Right hindlimb (tissue), 1 donor: ENCODE results near the gene MFAP1.
"Not testable (repeated sequence)": the region's sequence is repeated elsewhere in the genome, so short reads cannot be mapped to it uniquely, and the experiment has no call there.

Experiments used
- DNase-seq: peaks from one replicate; pipeline ENCODE4 v3.0.0-alpha.2; 2018

Gene MFAP1, protein sequence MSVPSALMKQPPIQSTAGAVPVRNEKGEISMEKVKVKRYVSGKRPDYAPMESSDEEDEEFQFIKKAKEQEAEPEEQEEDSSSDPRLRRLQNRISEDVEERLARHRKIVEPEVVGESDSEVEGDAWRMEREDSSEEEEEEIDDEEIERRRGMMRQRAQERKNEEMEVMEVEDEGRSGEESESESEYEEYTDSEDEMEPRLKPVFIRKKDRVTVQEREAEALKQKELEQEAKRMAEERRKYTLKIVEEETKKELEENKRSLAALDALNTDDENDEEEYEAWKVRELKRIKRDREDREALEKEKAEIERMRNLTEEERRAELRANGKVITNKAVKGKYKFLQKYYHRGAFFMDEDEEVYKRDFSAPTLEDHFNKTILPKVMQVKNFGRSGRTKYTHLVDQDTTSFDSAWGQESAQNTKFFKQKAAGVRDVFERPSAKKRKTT

GRCh38 chr15:43824302-43825246, at the start of gene MFAP1:
MFAP1 (minus strand) TSS chr15:43824690; CDS start chr15:43824569, 121 bp downstream.
- peak; percentile 95 for DNase-seq

- no peak for DNase-seq
Observed at GRCh38 chr15:43873651-43874050, 49.2 kb upstream of the MFAP1 start.

- DNase-seq, result peak; percentile 57
Observed at GRCh38 chr15:43872416-43873020, 48.0 kb upstream of the MFAP1 start.

DNA sequence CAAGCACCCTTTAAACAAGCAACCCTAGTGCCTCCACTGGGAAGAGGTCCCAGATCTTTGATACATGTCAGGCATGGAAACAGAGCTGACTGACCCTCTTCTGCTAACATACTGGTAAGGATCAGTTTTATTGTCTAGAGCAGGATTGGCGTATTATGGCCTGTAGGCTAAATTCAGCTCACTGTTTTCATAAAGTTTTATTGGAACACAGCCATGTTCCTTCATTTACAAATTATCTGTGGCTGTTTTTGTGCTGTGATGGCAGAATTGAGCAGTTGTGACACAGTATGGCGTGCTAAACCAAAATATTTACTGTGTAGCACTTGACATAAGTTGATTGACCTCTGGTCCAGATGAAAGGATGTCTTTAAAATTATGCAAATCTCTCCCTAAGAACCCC, 47.3 kb upstream of the MFAP1 start:
- DNase-seq, result no peak

GRCh38 chr15:43868406-43868805, 43.9 kb upstream of the MFAP1 start:
- DNase-seq, result no peak

- DNase-seq, result no peak
Observed at GRCh38 chr15:43867096-43867495, 42.6 kb upstream of the MFAP1 start.

DNA sequence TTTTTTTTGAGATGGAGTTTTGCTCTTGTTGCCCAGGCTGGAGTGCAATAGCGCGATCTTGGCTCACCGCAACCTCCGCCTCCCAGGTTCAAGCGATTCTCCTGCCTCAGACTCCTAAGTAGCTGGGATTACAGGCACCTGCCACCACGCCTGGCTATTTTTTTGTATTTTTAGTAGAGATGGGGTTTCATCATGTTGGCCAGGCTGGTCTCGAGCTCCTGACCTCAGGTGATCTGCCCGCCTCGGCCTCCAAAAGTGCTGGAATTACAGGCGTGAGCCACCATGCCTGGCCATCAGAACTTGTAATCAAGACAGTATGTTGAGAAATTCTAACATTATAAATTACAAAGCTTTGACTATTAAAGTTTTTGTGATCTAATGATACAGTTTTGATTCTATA, 42.1 kb upstream of the MFAP1 start:
- not testable (repeated sequence) for DNase-seq

GRCh38 chr15:43859546-43859945, 35.1 kb upstream of the MFAP1 start:
- no peak for DNase-seq

- DNase-seq, result no peak
Observed at GRCh38 chr15:43854801-43855200, 30.3 kb upstream of the MFAP1 start.

DNA sequence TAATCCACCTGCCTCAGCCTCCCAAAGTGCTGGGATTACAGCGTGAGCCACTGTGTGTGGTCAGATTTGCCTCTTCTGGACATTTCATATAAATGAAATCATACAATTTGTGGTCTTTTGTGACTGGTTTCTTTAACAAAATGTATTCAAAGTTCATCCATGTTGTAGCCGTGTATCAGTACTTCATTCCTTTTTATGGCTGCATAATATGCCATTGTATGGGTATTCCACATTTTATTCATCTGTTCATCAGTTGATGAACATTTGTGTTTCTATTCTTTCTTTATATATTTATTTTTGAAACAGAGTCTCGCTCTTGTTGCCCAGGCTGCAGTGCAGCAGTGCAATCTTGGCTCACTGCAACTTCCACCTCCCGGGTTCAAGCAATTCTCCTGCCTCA, 28.1 kb upstream of the MFAP1 start:
- DNase-seq, result no peak

- DNase-seq, result no peak
Observed at GRCh38 chr15:43851251-43851650, 26.8 kb upstream of the MFAP1 start.

GRCh38 chr15:43845421-43845820, 20.9 kb upstream of the MFAP1 start:
- no peak for DNase-seq

GRCh38 chr15:43832485-43832884, 8.0 kb upstream of the MFAP1 start:
- not testable (repeated sequence) for DNase-seq

DNA sequence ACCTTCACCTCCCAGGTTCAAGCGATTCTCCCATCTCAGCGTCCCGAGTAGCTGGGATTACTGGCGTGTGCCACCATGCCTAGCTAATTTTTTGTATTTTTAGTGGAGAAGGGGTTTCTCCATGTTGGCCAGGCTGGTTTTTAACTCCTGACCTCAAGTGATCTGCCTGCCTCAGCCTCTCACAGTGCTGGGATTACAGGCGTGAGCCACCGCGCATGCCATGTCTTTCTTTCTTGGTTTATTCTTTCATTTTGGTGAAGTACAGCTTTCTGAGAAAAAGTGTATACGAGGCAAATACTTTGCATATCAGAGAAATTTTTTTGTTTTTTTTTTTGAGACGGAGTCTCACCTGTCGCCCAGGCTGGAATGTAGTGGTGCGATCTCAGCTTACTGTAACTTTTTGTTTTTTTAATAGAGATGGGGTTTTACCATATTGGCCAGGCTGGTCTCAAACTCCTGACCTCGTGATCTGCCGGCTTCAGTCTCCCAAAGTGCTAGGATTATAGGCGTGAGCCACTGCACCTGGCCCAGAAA, 7.1 kb upstream of the MFAP1 start:
- not testable (repeated sequence) for DNase-seq

GRCh38 chr15:43830691-43831275, 6.3 kb upstream of the MFAP1 start:
- DNase-seq, result not testable (repeated sequence)

DNA sequence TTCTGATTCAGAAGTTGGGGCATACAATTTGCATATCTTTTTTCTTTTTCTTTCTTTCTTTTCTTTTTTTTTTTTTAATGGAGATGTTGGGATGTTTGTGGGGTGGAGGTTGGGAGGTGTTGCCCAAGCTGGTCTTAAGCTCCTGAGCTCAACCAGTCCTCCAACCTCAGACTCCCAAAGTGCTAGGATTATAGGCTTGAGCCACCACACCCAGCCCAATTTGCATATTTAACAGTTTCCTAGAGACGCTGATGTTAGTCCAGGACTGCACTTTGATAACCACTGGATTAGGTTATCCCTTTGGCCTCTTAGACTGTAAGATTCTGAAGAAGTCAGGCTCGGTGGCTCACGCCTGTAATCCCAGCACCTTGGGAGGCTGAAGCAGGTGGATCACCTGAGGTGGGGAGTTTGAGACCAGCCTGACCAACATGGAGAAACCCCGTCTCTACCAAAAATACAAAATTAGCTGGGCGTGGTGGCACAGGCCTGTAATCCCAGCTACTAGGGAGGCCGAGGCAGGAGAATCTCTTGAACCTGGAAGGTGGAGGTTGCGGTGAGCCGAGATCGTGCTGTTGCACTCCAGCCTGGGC, 5.6 kb upstream of the MFAP1 start:
- not testable (repeated sequence) for DNase-seq

DNA sequence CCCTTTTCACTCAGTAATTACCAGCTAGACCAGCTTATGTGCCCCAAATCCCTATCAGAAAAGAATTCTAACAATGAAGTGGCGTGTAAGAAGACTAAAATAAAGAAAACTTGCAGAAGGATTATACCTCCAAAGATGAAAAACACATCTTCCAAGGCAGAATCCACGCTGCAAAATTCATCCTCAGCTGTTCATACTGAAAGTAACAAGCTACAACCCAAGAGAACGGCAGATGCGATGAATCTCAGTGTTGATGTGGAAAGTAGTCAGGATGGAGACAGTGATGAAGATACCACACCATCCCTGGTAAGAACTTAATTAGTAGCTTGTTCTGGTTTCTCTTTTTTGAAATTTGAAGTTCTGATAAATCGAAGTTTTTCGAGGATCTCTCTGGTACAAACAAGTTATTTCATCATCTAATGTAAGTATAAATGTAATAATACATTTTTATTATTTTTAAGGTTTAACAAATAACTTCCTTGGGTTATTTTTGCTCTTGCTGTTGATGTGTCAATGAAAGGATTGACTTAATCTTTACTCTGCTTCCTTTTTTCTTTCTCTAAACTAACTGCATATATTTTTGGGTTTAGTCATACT, 3.7 kb upstream of the MFAP1 start:
- no peak for DNase-seq

DNA sequence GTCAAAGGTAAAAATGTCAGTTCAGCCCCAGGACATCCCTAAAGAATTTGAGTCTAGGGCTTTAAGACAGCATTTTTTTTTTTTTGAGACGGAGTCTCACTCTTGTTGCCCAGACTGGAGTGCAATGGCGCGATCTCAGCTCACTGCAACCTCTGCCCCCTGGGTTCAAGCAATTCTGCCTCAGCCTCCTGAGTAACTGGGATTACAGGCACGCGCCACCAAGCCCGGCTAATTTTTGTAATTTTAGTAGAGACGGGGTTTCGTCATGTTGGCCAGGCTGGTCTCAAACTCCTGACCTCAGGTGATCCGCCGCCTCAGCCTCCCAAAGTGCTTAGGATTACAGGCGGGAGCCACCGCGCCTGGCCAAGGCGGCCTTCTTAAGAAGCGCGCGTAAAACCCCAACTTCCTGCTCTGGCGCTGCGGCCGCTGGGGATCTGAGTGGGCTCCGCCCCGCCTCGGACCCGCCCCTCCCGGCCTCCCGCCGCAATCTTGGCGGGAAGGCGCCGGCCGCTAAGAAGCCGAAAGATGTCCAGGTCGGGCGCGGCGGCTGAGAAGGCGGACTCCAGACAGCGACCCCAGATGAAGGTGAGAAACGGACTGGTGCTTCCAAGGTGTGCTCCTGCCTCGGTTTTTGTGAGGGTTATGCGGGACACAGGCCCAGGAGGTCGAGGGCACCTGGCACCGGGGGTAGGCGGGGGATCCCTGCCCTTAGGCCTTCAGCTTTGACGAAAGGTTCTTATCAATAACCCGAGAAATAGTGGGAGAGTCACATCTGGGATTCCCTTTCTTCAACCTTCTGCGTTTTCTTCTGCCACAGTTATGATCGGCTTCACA, 2.2 kb upstream of the MFAP1 start, which contains the start of gene WDR76:
WDR76 (plus strand) TSS at position 495 of the 834 bp plus-strand sequence; CDS start at position 526, 31 bp downstream.
- DNase-seq, result peak; percentile 86

DNA sequence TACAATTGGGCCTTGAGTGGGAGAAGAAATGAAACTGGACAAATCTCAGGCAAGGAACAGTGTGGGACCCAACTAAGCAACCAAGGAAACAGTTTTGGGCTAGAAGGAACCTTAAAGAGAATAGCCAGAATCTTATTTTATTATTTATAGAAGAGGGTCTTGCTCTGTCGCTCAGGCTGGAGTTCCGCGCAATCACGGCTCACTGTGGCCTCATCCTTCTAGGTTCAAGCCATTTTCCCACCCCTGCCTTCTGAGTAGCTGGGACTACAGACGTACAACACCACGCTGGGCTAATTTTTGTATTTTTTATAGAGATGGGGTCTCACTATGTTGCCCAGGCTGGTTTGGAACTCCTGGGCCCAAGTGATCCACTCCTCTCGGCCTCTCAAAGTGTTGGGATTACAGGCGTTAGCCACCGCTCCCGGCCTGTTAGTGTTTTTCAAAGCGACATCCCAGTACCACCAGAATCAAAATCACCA, 1.6 kb upstream of the MFAP1 start:
- no peak for DNase-seq

GRCh38 chr15:43825305-43825704, 815 bp upstream of the MFAP1 start:
- DNase-seq, result not testable (repeated sequence)
